BE2C (cell line): Measurements from ENCODE around the gene FBXO41. TPM values are rescaled to one million over a fixed set of nuclear protein-coding genes. Genes with fewer than 3 reads are reported as not detected.

ENCODE experiments used
- DNase-seq: peaks from one replicate; pipeline ENCODE4 v3.0.0-alpha.2; 2020
- H3K27me3 ChIP-seq: fragments of 250-450 bp; sonication (Bioruptor Pico); 2 replicates; pipeline ENCODE4 v1.5.1; 2020; ENCODE audit warnings: mild to moderate bottlenecking
- H3K36me3 ChIP-seq: fragments of 250-450 bp; sonication (Bioruptor Pico); 2 replicates; pipeline ENCODE4 v1.5.1; 2020; ENCODE audit warnings: mild to moderate bottlenecking
- H3K4me1 ChIP-seq: fragments of 250-450 bp; sonication (Bioruptor Pico); 2 replicates; pipeline ENCODE4 v1.5.1; 2020
- H3K4me3 ChIP-seq: 2 replicates; pipeline ENCODE4 v1.5.1; 2011; ENCODE audit warnings: low read depth, low read length
- H3K9me3 ChIP-seq: fragments of 250-450 bp; sonication (Bioruptor Pico); 2 replicates; pipeline ENCODE4 v1.5.1; 2020
- CTCF ChIP-seq: IDR thresholded peaks from 2 replicates; pipeline ENCODE4 v1.5.1; 2012; ENCODE audit warnings: mild to moderate bottlenecking, low read depth, low read length
- polyA plus RNA-seq: library from polyadenylated mRNA; unstranded; fragments of >200 nt; gene quantifications from one replicate; pipeline ENCODE4 v1.2.1, GENCODE V29; 2012; ENCODE audit warnings: low read depth, missing spikeins; ENCODE audit not compliant: insufficient read length, insufficient read depth

FBXO41 gene
- polyA plus RNA-seq = 10.2 TPM

- Histone ChIP-seq H3K27me3 (no peaks in the 10 kb centered on the region), H3K9me3 (no peaks in the 10 kb centered on the region), H3K36me3 (no peaks in the 10 kb centered on the region), H3K4me1 (no peaks in the 10 kb centered on the region), H3K4me3 (peak within 1 kb of the TSS; percentile 56)
- TF ChIP-seq CTCF = no peak
- DNase-seq = peak; percentile 67
Observed at GRCh38 chr2:73284296-73285158, at the start of gene FBXO41. Gene FBXO41, minus strand, starts transcription at chr2:73284478. Its CDS starts 14,848 bp downstream, at chr2:73269630.

DNA sequence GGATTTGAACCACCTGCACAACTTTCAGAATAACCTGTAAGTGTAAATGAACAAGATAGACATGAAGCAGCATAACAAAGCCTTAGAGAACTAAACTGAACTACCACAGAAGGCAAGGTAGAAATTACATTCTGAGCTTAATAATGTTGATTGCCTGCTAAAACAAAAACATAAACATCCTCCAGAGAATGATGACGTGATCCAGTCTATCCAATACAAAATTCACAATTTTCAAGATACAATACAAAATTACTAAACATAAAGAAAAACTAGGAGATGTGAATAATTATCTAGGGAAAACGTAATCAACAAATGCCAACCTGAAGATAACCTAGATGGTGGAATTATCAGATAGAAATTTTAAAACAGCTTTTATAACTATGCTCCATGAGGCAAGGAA, 49.8 kb upstream of the FBXO41 start:
- TF ChIP-seq CTCF = no peak
- Histone ChIP-seq H3K4me1 (no peaks in the 10 kb centered on the region), H3K27me3 (no peaks in the 10 kb centered on the region), H3K4me3 (no peak overlapping the region), H3K9me3 (no peaks in the 10 kb centered on the region), H3K36me3 (no peaks in the 10 kb centered on the region)
- DNase-seq = no peak

DNA sequence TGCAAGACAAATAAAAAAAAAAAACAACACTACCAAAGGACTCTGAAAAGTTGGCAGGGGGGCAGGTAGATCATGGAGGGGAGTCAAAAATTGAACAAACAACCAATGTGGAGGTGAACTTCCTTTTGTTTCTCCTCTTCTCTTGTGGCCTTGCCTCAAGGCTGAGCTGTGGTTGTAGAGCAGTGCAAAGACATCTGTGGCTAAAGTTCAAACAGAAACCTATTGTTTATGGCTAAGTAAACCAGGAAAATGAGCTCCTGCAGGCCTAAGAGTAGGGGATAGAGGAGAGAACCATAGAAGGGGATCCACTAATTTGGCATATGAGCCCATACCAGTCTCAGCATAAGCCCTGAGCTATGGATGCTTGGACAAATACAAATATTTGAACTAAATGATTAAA, 49.3 kb upstream of the FBXO41 start:
- Histone ChIP-seq H3K4me1 (no peaks in the 10 kb centered on the region), H3K9me3 (no peaks in the 10 kb centered on the region), H3K27me3 (no peaks in the 10 kb centered on the region), H3K36me3 (no peaks in the 10 kb centered on the region), H3K4me3 (no peak overlapping the region)
- DNase-seq = no peak
- TF ChIP-seq CTCF = no peak

DNA sequence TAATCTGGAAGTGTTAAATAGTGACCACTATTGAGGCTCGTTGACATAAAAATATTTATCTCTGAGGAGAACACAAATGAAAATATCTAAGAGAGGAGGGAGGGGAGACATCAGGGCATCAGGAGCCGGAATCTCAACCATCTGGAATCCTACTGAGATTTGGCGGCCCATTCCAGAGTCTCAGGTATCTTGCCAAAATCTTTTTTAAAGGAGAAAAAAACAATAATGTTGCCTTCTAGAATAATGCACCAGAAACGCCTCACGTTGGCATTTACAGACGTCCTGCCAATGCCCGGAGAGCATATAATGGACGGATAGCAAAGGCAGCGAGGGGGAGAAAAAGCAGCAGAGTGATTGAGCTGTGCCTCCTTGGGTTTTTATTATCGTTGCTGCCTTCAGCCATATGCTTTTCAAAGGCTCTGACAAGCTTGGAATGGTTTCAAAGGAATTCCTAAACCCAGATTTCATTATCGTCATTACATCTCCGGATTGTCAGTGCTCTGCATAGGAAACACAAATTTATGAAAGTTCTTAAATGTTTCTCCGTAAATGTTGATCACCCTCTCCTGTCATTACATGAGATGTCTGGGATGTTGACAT, 39.9 kb upstream of the FBXO41 start:
- H3K27me3 ChIP-seq = no peaks in the 10 kb centered on the region
- H3K4me1 ChIP-seq = no peaks in the 10 kb centered on the region
- TF ChIP-seq CTCF = no peak
- no peaks in the 10 kb centered on the region for H3K9me3 ChIP-seq
- no peaks in the 10 kb centered on the region for H3K36me3 ChIP-seq
- H3K4me3 ChIP-seq = no peak overlapping the region
- no peak for DNase-seq

GRCh38 chr2:73323551-73323950, 39.3 kb upstream of the FBXO41 start:
- Histone ChIP-seq H3K4me1 (no peaks in the 10 kb centered on the region), H3K36me3 (no peaks in the 10 kb centered on the region), H3K27me3 (no peaks in the 10 kb centered on the region), H3K4me3 (no peak overlapping the region), H3K9me3 (no peaks in the 10 kb centered on the region)
- no peak for TF ChIP-seq CTCF
- no peak for DNase-seq

DNA sequence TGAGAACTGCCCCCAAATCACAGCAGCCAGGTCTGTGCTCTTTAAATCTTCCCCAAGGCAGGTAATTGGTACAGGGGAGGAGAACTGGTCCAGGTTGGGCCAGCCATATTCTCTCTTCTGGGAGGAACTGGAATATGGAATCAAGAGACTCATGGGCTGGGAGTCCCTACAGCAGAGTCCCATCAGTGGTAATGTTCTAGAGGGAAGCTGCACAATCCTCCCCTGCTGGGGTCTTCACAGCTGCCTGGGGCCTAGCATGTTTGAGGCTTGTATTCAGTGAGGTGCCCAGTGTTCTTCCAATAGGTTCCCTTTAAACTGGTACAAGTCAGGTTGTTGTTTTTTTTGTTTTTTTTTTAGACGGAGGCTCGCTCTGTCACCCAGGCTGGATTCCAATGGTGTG, 30.2 kb upstream of the FBXO41 start:
- DNase-seq = no peak
- Histone ChIP-seq H3K36me3 (no peaks in the 10 kb centered on the region), H3K9me3 (no peaks in the 10 kb centered on the region), H3K27me3 (no peaks in the 10 kb centered on the region), H3K4me3 (no peak overlapping the region), H3K4me1 (no peaks in the 10 kb centered on the region)
- no peak for TF ChIP-seq CTCF
